Fibroblast of lung (primary cell): ENCODE data around the gene SMIM13. TPM values are rescaled to one million over a fixed set of nuclear protein-coding genes. Genes with fewer than 3 reads are reported as not detected.

Experiments
- DNase-seq, 2 donors: peaks; one replicate each; pipeline versions ENCODE4 v3.0.0 to v3.0.0-alpha.2; 2010; ENCODE audit warnings: low read depth in 2 of 2
- H2AFZ ChIP-seq: 2 replicates; pipeline ENCODE4 v1.5.1; 2012; ENCODE audit warnings: low read length, control low read depth, inconsistent platforms
- H3K27ac ChIP-seq: 2 replicates; pipeline ENCODE4 v1.5.1; 2011; ENCODE audit warnings: low read length, control low read depth; ENCODE audit not compliant: insufficient read depth
- H3K27me3 ChIP-seq: 2 replicates; pipeline ENCODE4 v1.5.1; 2011; ENCODE audit warnings: mild to moderate bottlenecking, low read length; ENCODE audit not compliant: control insufficient read depth, insufficient read depth
- H3K36me3 ChIP-seq: 2 replicates; pipeline ENCODE4 v1.5.1; 2011; ENCODE audit warnings: low read length; ENCODE audit not compliant: control insufficient read depth, insufficient read depth
- H3K4me1 ChIP-seq: 2 replicates; pipeline ENCODE4 v1.5.1; 2011; ENCODE audit warnings: low read length; ENCODE audit not compliant: control insufficient read depth, insufficient read depth; ENCODE audit errors: extremely low read depth
- H3K4me2 ChIP-seq: 2 replicates; pipeline ENCODE4 v1.5.1; 2011; ENCODE audit warnings: low read length, control low read depth; ENCODE audit not compliant: insufficient read depth; ENCODE audit errors: extremely low read depth
- H3K4me3 ChIP-seq, 4 experiments: fragments of 200-600 bp in 1 of 4; sonication (generic) in 1 of 4; replicated peaks in 1 of 4; 2 replicates each; pipeline ENCODE4 v1.5.1; 2011 to 2016; ENCODE audit warnings: low read length in 4 of 4, low read depth in 3 of 4, mild to moderate bottlenecking in 3 of 4, control low read depth in 2 of 4, inconsistent platforms in 1 of 4, mixed read lengths in 1 of 4; ENCODE audit not compliant: insufficient read depth in 1 of 4; ENCODE audit errors: control extremely low read depth in 1 of 4
- H3K79me2 ChIP-seq: 2 replicates; pipeline ENCODE4 v1.5.1; 2012; ENCODE audit warnings: mild to moderate bottlenecking, low read length, inconsistent platforms; ENCODE audit not compliant: control insufficient read depth, insufficient read depth
- H3K9ac ChIP-seq: 2 replicates; pipeline ENCODE4 v1.5.1; 2011; ENCODE audit warnings: mild to moderate bottlenecking, low read length, control low read depth; ENCODE audit not compliant: insufficient read depth
- H3K9me3 ChIP-seq: 2 replicates; pipeline ENCODE4 v1.5.1; 2012; ENCODE audit warnings: low read depth, low read length; ENCODE audit not compliant: control insufficient read depth, insufficient read depth
- H4K20me1 ChIP-seq: 2 replicates; pipeline ENCODE4 v1.5.1; 2011; ENCODE audit warnings: low read length; ENCODE audit not compliant: control insufficient read depth, insufficient read depth; ENCODE audit errors: extremely low read depth
- EZH2 ChIP-seq: IDR thresholded peaks from 2 replicates; pipeline ENCODE4 v1.5.1; 2012; ENCODE audit warnings: low read length, control low read depth, mild to moderate bottlenecking; ENCODE audit errors: missing control alignments
- polyA plus RNA-seq, 2 donors: library from polyadenylated mRNA; depleted of rRNA in 1 of 2; stranded (reverse) in 1 of 2; unstranded in 1 of 2; fragments of >200 nt; gene quantifications; 2 replicates each; pipeline ENCODE4 v1.2.1, GENCODE V29; 2011 to 2012; ENCODE audit warnings: missing spikeins in 1 of 2
- total RNA-seq: library from RNA; depleted of rRNA; stranded (reverse); fragments of >200 nt; gene quantifications from 2 replicates; pipeline ENCODE4 v1.2.1, GENCODE V29; 2014
- TF ChIP-seq, protein P1 (sequence below), 2 donors: IDR thresholded peaks in 1 of 2; conservative IDR thresholded peaks in 1 of 2; 1 replicate in 1 of 2; 2 replicates in 1 of 2; pipeline ENCODE4 v1.5.1; 2011 to 2012; ENCODE audit warnings: low read length in 2 of 2, control low read depth in 1 of 2, inconsistent platforms in 1 of 2, low read depth in 1 of 2, mild to moderate bottlenecking in 1 of 2

The SMIM13 gene
- total and polyA plus RNA-seq, 2 donors (not counting 1 experiment from before 2014, with no cell fraction given), result 6.9 to 7.4 TPM

DNA sequence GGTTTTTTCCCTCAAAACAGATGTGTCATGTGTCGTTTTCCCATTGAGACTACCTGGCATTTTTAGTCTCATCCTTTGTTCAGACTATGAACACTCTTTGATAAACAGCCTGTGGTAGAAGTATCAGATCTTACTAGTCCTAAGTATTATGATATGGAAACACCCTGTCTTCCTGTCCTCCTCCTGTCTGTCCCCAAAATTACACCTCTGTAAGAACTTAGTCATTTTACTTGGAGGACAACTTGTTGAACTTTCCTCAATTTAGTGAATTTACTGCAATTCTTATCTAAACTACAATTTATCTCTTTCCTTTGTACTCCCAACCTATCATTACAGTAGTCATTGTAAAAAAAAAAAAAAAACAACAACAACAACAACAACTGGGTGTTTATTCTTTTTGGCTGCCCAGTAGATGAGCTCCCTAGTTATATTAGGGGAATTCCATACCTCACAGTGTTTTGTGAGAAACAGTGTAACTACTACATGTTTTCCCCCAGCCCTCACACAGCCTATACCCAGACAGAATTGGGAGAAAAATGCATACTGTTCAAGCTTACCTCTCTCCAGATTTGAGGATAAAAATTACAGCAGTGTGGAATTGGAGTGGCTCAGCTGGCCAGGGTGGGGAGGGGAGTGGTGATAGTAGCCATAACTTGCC, 36.4 kb downstream of the SMIM13 start:
- Histone ChIP-seq H2AFZ (no peak overlapping the region), H4K20me1 (no peaks in the 10 kb centered on the region), H3K36me3 (peaks cover 1% of the 10 kb centered on the region), H3K79me2 (peaks cover 7% of the 10 kb centered on the region), H3K27me3 (no peaks in the 10 kb centered on the region), H3K4me2 (no peak overlapping the region), H3K9me3 (no peaks in the 10 kb centered on the region), H3K27ac (no peak overlapping the region), H3K4me3 (no peak overlapping the region), H3K9ac (no peak overlapping the region), H3K4me1 (no peaks in the 10 kb centered on the region)
- TF ChIP-seq EZH2, result no peak
- TF ChIP-seq, protein P1, sequence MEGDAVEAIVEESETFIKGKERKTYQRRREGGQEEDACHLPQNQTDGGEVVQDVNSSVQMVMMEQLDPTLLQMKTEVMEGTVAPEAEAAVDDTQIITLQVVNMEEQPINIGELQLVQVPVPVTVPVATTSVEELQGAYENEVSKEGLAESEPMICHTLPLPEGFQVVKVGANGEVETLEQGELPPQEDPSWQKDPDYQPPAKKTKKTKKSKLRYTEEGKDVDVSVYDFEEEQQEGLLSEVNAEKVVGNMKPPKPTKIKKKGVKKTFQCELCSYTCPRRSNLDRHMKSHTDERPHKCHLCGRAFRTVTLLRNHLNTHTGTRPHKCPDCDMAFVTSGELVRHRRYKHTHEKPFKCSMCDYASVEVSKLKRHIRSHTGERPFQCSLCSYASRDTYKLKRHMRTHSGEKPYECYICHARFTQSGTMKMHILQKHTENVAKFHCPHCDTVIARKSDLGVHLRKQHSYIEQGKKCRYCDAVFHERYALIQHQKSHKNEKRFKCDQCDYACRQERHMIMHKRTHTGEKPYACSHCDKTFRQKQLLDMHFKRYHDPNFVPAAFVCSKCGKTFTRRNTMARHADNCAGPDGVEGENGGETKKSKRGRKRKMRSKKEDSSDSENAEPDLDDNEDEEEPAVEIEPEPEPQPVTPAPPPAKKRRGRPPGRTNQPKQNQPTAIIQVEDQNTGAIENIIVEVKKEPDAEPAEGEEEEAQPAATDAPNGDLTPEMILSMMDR (conservative IDR thresholded peaks at IDR 0.05 in 1 of 2, IDR thresholded peaks at IDR 0.05 in 1 of 2; ENCODE audit: low read depth in 1 of 2, low read length in 2 of 2), result no peak
- no peak for DNase-seq

DNA sequence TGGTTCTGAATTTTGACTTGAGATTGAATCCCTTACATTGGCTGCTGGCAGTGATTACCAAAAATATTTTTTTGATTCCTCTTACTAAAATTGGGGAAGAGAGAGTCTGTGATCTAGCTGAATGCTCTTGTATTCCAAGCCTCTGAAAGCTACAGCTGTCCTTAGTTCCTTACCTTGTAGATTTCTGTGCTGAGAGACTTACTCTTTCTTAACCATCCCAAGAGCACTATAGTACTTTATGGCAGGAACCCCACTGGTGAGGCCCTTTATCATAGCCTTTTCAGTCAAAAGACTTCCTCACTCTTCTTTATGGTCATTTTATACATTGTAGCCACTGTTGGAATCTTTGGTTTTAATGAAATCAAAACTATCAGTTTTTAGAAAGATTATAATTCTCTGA, 37.0 kb downstream of the SMIM13 start:
- Histone ChIP-seq H3K4me1 (no peaks in the 10 kb centered on the region), H3K27me3 (no peaks in the 10 kb centered on the region), H3K9ac (no peak overlapping the region), H3K27ac (no peak overlapping the region), H3K36me3 (peaks cover 3% of the 10 kb centered on the region), H4K20me1 (no peaks in the 10 kb centered on the region), H3K4me2 (no peak overlapping the region), H3K9me3 (no peaks in the 10 kb centered on the region), H2AFZ (no peak overlapping the region), H3K79me2 (peaks cover 7% of the 10 kb centered on the region), H3K4me3 (no peak overlapping the region)
- DNase-seq, result no peak
- TF ChIP-seq, protein P1 (conservative IDR thresholded peaks at IDR 0.05 in 1 of 2, IDR thresholded peaks at IDR 0.05 in 1 of 2; ENCODE audit: low read depth in 1 of 2, low read length in 2 of 2), result no peak
- no peak for TF ChIP-seq EZH2

DNA sequence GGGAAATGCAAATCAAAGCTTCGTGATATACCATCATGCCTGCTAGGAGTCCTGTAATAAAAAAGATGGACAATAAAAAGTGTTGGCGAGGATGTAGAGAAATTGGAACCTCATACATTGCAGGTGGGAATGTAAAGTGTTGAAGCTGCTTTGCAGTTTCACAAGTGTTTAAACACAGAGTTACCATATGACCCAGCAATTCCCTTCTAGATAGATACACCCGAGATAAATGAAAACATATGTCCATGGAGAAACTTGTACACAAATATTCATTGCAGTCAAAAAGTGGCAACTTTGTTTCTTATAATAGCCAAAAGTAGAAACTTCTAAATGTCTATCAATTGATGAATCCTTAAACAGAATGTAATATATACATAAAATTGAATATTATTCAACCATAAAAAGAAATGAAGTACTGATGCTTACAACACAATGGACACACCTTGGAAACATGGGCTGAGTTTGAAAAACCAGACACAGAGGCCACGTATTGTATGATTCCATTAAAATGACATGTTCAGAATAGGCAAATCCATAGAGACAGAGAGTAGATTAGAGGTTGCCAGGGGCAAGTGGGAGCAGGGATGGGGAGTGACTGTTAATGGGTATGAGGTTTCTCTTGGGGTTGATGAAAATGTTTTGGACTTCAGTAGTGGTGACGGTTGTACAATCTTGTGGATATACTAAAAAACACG, 38.7 kb downstream of the SMIM13 start:
- Histone ChIP-seq H3K4me3 (no peak overlapping the region), H3K79me2 (peaks cover 7% of the 10 kb centered on the region), H3K9me3 (no peaks in the 10 kb centered on the region), H3K4me2 (no peak overlapping the region), H3K27me3 (no peaks in the 10 kb centered on the region), H2AFZ (no peak overlapping the region), H3K27ac (no peak overlapping the region), H3K36me3 (peaks cover 3% of the 10 kb centered on the region), H4K20me1 (no peaks in the 10 kb centered on the region), H3K9ac (no peak overlapping the region), H3K4me1 (no peaks in the 10 kb centered on the region)
- no peak for DNase-seq
- no peak for TF ChIP-seq EZH2
- TF ChIP-seq, protein P1 (conservative IDR thresholded peaks at IDR 0.05 in 1 of 2, IDR thresholded peaks at IDR 0.05 in 1 of 2; ENCODE audit: low read depth in 1 of 2, low read length in 2 of 2), result no peak
